MCF 10A (cell line): ENCODE data around the gene KDR. TPM values are rescaled to one million over a fixed set of nuclear protein-coding genes. Genes with fewer than 3 reads are reported as not detected.

ENCODE experiments used
- BruUV-seq: library from RNA; stranded (reverse); fragments of 400-500 nt; replicated peaks from 2 replicates; lab custom pipeline; 2021; lab: Mats Ljungman, UMichigan
- CTCF ChIA-PET: fragments of 300-600 bp; sonication (Branson Sonifier 250); formaldehyde crosslinking; extraction: SDS; loops from one replicate; lab custom pipeline; 2021; ENCODE audit warnings: antibody characterized with exemption, inconsistent platforms; lab: Yijun Ruan, JAX
- POLR2A ChIA-PET: fragments of 300-600, 350-650 bp; sonication (Branson Sonifier 250); formaldehyde crosslinking; extraction: SDS; loops from one replicate; lab custom pipeline; 2020; ENCODE audit warnings: antibody characterized with exemption, inconsistent platforms; lab: Yijun Ruan, JAX
- DNase-seq: peaks from one replicate; pipeline ENCODE4 v3.0.0-alpha.2; 2018; ENCODE audit not compliant: unreplicated experiment
- H3K27ac Mint-ChIP-seq: one replicate; pipeline ENCODE4 v1.8.0; 2022; ENCODE audit warnings: mild to moderate bottlenecking, low read depth, mixed read lengths; ENCODE audit not compliant: unreplicated experiment
- H3K27me3 Mint-ChIP-seq: one replicate; pipeline ENCODE4 v1.8.0; 2022; ENCODE audit warnings: mixed read lengths; ENCODE audit not compliant: insufficient read depth, unreplicated experiment
- H3K36me3 Mint-ChIP-seq: one replicate; pipeline ENCODE4 v1.8.0; 2022; ENCODE audit warnings: mild to moderate bottlenecking, moderate library complexity, mixed read lengths; ENCODE audit not compliant: insufficient read depth, unreplicated experiment
- H3K4me1 Mint-ChIP-seq: one replicate; pipeline ENCODE4 v1.8.0; 2022; ENCODE audit warnings: mixed read lengths; ENCODE audit not compliant: insufficient read depth, unreplicated experiment
- H3K4me3 Mint-ChIP-seq: one replicate; pipeline ENCODE4 v1.8.0; 2022; ENCODE audit warnings: mild to moderate bottlenecking, moderate library complexity, mixed read lengths; ENCODE audit not compliant: unreplicated experiment
- H3K9me3 Mint-ChIP-seq: one replicate; pipeline ENCODE4 v1.8.0; 2022; ENCODE audit warnings: mixed read lengths; ENCODE audit not compliant: unreplicated experiment
- CTCF ChIP-seq: fragments of 200-600 bp; IDR thresholded peaks from one replicate; pipeline ENCODE4 v1.8.0; 2022; ENCODE audit warnings: antibody characterized with exemption, mild to moderate bottlenecking; ENCODE audit not compliant: unreplicated experiment
- intact Hi-C: fragments of 100-400 bp; cut with micrococcal nuclease; formaldehyde crosslinking; loops from 2 replicates; pipeline ENCODE4 v1.14.1; 2022
- total RNA-seq: library from RNA; stranded (reverse); gene quantifications from 2 replicates; pipeline ENCODE4 v1.2.3, GENCODE V29; 2022

The KDR gene
- total RNA-seq, 1 experiment from 2014 or later = 0.37 TPM

- no peak for DNase-seq
- H3K27me3 Mint-ChIP-seq = no peaks in the 10 kb centered on the region
- intact Hi-C loops = no loop called here
- no peaks in the 10 kb centered on the region for H3K4me1 Mint-ChIP-seq
- H3K36me3 Mint-ChIP-seq = no peaks in the 10 kb centered on the region
- H3K9me3 Mint-ChIP-seq = peaks cover 7% of the 10 kb centered on the region
- H3K4me3 Mint-ChIP-seq = no peak overlapping the region
- H3K27ac Mint-ChIP-seq = no peak overlapping the region
- BruUV-seq = no TSS peak
- ChIA-PET POLR2A (no interaction called here), CTCF (interaction anchor here (0.6 to 1.4 kb wide), 3 partner anchors 28 to 817 kb away, joined by 3 to 6 read pairs (median 3); no protein-coding TSS in a partner anchor)
- TF ChIP-seq CTCF = no peak
Measured at GRCh38 chr4:55154290-55154880, 29.0 kb upstream of the KDR start.

- peaks cover 7% of the 10 kb centered on the region for H3K4me1 Mint-ChIP-seq
- ChIA-PET POLR2A (interaction anchor here (0.6 to 1.0 kb wide), 3 partner anchors 40 to 153 kb away, joined by 3 to 5 read pairs (median 3); no protein-coding TSS in a partner anchor), CTCF (interaction anchor here (0.5 to 1.0 kb wide), 2 partner anchors 20 to 41 kb away, joined by 4 read pairs; no protein-coding TSS in a partner anchor)
- H3K9me3 Mint-ChIP-seq = no peaks in the 10 kb centered on the region
- H3K36me3 Mint-ChIP-seq = no peaks in the 10 kb centered on the region
- H3K27ac Mint-ChIP-seq = peak overlapping the region; percentile 47
- no peak overlapping the region for H3K4me3 Mint-ChIP-seq
- no TSS peak for BruUV-seq
- DNase-seq = peak; percentile 57
- intact Hi-C loops = no loop called here
- no peak for TF ChIP-seq CTCF
- no peaks in the 10 kb centered on the region for H3K27me3 Mint-ChIP-seq
Measured at GRCh38 chr4:55143858-55144257, 18.5 kb upstream of the KDR start.

GRCh38 chr4:55138367-55138766 is 13.0 kb upstream of the KDR start:
- CTCF ChIA-PET = no interaction called here
- BruUV-seq = no TSS peak
- H3K36me3 Mint-ChIP-seq = peaks cover 6% of the 10 kb centered on the region

GRCh38 chr4:55136634-55137033 is 11.2 kb upstream of the KDR start:
- H3K4me1 Mint-ChIP-seq = peaks cover 4% of the 10 kb centered on the region
- CTCF ChIA-PET = interaction anchor here (0.6 kb wide), 1 partner anchor 11 kb away, joined by 3 read pairs; the partner anchor contains the start of gene KDR
- no peak for DNase-seq
- H3K27ac Mint-ChIP-seq = no peak overlapping the region
- H3K27me3 Mint-ChIP-seq = no peaks in the 10 kb centered on the region
- H3K9me3 Mint-ChIP-seq = no peaks in the 10 kb centered on the region
- no peak for TF ChIP-seq CTCF
- no TSS peak for BruUV-seq
- no peak overlapping the region for H3K4me3 Mint-ChIP-seq
- intact Hi-C loops = no loop called here
- H3K36me3 Mint-ChIP-seq = peaks cover 6% of the 10 kb centered on the region
- POLR2A ChIA-PET = no interaction called here

More at GRCh38 chr4:55138367-55138766, 13.0 kb upstream of the KDR start:
- Mint-ChIP-seq H3K27me3 (no peaks in the 10 kb centered on the region), H3K4me1 (peaks cover 4% of the 10 kb centered on the region), H3K4me3 (no peak overlapping the region), H3K27ac (no peak overlapping the region), H3K9me3 (no peaks in the 10 kb centered on the region)
- intact Hi-C loops = no loop called here
- TF ChIP-seq CTCF = no peak
- POLR2A ChIA-PET = no interaction called here
- no peak for DNase-seq
